HS-27A (cell line): ENCODE data around the gene MRC2.

Source experiments
- DNase-seq: peaks from one replicate; pipeline ENCODE4 v3.0.0-alpha.2; 2012; ENCODE audit warnings: low read depth, missing footprints

The MRC2 gene

GRCh38 chr17:62664336-62665120 is 37.1 kb downstream of the MRC2 start:
- no peak for DNase-seq

GRCh38 chr17:62665599-62665998 is 38.1 kb downstream of the MRC2 start:
- DNase-seq = no peak

- no peak for DNase-seq
Observed at GRCh38 chr17:62666061-62666800, 38.8 kb downstream of the MRC2 start.

- no peak for DNase-seq
Observed at GRCh38 chr17:62666801-62667591, 39.5 kb downstream of the MRC2 start.

GRCh38 chr17:62668091-62668804 is 40.8 kb downstream of the MRC2 start:
- DNase-seq = no peak

DNA sequence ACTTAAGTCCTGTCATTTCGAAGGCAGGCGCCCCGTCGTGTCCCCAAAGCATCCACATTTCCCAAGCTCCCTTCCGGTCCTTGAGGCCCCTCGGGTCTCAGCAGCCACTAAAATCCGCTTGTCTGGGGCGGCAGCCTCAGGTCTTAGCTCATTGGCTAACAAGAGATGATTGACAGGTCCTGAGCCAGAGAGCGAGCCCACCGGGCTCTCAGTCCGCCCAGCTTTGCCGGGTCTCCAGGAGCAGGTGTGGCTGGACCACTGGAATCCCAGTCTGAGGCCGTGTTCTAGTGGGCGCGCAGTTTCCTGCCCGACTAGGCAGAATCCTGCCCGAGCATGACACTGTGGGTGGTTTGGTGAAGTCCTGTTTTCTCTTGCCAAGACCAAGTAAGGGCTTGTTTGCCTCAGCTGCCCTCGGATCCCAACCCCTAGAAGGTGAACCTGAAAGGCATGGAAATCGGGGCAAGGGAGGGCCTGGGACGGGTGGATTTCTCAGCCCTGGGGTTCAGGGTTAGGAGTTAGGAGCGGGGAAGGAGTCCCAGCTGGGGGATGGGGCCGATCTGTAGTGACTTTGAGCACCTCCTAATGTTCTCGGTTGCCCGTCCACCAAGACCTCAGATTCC is 42.8 kb downstream of the MRC2 start:
- no peak for DNase-seq

DNA sequence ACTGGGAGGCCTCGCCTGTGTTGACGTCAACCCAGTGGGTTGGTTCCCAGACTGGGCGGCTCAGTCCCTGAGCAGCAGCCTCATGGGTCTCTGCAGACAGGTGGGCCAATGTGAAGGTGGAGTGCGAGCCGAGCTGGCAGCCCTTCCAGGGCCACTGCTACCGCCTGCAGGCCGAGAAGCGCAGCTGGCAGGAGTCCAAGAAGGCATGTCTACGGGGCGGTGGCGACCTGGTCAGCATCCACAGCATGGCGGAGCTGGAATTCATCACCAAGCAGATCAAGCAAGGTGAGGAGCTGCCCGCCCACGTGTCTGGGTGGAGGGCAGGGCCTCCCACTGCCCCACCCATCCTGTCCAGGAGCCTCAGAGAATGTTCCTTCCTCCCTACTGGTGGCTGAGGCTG is 44.1 kb downstream of the MRC2 start:
- no peak for DNase-seq

GRCh38 chr17:62672957-62673356 is 45.5 kb downstream of the MRC2 start:
- DNase-seq = no peak

DNA sequence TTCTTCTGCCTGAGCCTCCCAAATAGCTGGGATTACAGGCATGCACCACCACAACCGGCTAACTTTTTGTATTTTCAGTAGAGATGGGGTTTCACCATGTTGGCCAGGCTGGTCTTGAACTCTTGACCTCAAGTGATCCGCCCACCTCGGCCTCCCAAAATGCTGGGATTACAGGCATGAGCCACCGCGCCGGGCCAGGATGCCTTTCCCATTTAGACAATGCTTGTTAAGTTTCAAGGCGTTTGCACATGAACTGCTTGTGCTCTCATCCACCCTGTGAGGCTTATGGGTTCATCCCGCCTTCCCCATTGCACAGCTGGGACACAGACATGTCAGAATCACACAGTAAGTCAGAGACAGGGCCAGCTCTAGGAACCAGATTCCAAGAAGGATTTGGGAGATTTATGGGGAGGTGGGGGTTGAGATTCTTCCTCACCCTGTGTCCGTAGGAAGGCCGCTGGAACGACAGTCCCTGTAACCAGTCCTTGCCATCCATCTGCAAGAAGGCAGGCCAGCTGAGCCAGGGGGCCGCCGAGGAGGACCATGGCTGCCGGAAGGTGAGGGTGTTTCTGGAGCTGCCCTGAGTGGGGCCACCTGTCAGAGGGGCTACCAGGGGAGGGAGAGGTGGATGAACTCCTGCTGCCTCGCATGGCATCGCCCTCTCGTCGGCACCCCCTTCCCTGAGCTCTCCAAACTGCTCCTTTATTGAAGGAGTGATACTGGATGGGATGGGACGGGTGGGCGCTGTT is 46.3 kb downstream of the MRC2 start:
- no peak for DNase-seq

GRCh38 chr17:62674363-62674739 is 46.9 kb downstream of the MRC2 start:
- DNase-seq = no peak

DNA sequence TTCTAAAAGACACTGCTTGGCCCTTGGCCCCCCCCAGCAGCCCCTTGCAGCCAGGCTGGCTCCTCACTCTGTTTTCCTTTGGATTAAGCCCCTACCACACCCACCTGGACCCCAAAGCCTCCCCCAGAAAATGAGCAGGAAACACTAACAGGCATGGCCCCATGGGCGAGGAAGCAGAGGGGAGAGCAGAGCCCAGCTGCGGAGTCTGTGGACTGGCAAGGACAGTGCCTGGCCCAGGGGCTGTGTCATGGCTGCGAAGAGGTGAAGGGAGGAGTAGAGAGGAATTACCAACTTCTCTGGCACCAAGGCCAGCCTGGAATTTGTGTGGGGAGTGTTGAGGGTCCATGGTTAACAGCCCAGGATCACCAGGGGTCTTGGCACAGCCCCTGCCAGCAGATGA is 47.4 kb downstream of the MRC2 start:
- DNase-seq = no peak

DNA sequence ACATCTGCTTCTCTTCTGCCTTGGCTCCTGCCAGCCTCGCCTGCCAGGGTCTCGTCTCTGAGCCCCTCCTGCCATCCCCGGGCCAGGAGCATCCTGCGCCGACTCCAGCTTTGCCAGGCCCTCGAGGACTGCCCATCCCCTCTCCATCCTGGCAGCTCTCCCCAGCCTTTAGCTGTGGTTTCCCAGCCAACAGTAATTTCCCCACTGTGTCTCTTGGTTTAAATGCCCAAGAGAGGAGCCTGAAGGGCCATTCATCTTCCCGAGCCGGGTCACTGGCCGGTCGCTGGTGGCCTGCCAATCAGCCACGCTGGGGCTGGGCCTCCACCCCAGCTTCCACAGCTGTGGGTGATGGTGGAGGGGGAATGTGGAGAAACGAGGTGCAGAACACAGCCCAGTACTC is 47.8 kb downstream of the MRC2 start:
- DNase-seq = no peak

DNA sequence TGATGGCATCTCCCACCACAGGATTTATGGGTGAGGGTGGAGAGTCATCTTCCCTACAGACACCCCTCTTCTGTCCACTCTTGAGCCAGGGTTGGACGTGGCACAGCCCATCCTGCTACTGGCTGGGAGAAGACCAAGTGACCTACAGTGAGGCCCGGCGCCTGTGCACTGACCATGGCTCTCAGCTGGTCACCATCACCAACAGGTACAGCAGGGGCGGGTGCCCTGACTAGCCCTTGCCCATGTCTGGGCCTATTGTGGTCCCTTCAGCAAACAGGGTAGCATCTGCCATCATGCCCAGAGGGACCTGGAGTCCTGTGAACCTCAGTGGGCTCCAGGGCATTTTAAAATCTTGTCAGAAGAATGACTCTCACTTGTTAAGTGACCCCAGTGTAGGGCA is 48.2 kb downstream of the MRC2 start:
- no peak for DNase-seq

GRCh38 chr17:62676231-62676943 is 48.9 kb downstream of the MRC2 start:
- no peak for DNase-seq

DNA sequence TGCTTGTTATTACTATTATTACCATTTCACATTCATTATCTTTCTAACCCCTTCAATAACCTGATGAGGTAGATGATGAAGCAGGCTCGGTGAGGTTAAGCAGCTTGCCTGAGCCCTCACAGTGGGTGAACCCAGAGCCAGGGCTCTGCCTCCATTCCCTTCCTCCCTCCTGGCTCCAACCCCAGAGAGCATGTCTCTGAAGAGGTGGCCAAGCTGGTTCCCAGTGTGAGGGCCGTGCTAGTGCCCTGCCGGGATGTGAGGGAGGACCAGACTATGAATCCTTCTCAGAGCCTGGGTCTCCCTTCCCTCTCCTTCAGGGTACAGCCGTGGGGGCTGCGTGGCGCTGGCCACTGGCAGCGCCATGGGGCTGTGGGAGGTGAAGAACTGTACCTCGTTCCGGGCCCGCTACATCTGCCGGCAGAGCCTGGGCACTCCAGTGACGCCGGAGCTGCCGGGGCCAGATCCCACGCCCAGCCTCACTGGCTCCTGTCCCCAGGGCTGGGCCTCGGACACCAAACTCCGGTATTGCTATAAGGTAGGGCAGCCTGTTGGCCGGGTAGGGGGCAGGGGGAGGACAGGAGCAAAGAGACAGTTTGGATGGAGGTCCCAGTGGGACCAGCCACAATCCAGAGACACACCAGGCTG is 49.6 kb downstream of the MRC2 start:
- DNase-seq = no peak

GRCh38 chr17:62678214-62678919 is 50.9 kb downstream of the MRC2 start:
- no peak for DNase-seq

DNA sequence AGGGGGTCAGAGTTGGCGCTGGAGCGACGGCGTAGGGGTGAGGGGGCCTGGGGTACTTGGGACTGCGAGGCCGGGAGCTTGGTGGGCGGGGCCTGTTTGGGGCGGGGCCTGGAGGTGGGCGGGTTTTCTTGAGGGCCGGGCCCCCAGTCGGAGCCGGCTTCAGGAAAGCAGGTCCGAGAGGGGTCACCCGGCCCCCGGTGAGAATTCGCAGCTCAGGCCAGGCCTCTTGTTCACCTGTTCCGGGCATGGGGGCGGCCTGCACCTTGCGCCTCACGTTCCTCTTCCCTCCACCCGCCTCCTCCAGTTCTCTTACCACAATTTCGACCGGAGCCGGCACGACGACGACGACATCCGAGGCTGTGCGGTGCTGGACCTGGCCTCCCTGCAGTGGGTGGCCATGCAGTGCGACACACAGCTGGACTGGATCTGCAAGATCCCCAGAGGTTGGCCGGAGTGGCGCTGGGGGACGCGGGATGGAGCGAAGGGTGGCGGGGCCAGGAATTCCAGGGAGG is 52.5 kb downstream of the MRC2 start:
- no peak for DNase-seq

DNA sequence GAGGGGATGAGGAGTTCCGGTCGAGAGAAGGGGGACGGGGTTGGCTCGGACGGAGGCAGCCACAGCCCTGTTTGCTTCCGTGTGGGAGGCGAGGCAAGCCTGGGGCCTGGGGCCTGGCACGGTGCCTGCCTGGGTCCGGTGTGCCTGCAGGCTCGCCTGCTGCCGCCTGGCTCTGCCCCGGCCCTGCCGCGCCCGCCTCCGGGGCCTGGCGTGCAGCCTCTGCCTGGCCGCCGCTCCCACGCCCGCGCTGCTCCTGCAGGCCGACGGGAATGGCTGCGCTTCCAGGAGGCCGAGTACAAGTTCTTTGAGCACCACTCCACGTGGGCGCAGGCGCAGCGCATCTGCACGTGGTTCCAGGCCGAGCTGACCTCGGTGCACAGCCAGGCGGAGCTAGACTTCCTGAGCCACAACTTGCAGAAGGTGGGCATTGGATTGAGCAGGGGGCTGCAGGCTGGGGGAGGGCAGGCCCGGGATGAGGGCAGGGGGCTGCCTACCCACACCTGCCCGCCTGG is 53.1 kb downstream of the MRC2 start:
- no peak for DNase-seq
